ENCODE results near the gene LPCAT3.

DNA sequence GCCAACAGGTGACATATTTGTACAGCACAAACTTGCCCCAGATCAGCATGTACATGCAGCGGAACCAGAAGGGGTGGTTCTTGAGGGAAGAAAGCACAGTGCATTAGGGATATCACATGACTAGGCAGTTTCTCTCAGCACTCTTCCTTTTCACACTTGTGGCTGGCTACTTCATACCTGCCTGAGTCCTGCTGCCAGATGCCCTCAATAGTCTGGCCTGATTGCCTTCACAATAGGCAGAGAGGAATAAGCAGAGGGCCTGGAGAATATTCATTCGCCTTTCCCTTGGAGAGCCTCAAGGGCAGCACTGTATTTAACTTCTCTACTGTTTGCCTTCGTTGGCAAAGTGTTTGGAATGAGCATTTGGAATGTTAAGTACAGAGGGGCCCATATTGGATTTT, 39.7 kb downstream of the LPCAT3 start:
- no peak for TF ChIP-seq EGR1 (IDR thresholded peaks at IDR 0.05; ENCODE audit: low read depth)
- TF ChIP-seq FOSL1 (IDR thresholded peaks at IDR 0.05; ENCODE audit: low read depth), result no peak
- TF ChIP-seq POLR2A (IDR thresholded peaks at IDR 0.05; ENCODE audit: borderline replicate concordance, extremely low read depth, insufficient read depth, insufficient read length), result no peak

All from HCT116 (cell line).